H54 (cell line): ENCODE results near the gene NEUROG3.
"Not testable (repeated sequence)": the region's sequence is repeated elsewhere in the genome, so short reads cannot be mapped to it uniquely, and the experiment has no call there.

Experiments
- DNase-seq: peaks from one replicate; pipeline ENCODE4 v3.0.0; 2011; ENCODE audit warnings: low spot score, mixed read lengths; ENCODE audit not compliant: insufficient read length
- FAIRE-seq: peaks from 3 replicates; lab custom pipeline; 2011; peaks lifted over from hg19 to GRCh38; lab: Jason Lieb, UNC
- POLR2A ChIP-seq: IDR thresholded peaks from 2 replicates; pipeline ENCODE4 v1.6.1; 2011; ENCODE audit warnings: low read depth, mild to moderate bottlenecking, low read length

Gene NEUROG3

DNA sequence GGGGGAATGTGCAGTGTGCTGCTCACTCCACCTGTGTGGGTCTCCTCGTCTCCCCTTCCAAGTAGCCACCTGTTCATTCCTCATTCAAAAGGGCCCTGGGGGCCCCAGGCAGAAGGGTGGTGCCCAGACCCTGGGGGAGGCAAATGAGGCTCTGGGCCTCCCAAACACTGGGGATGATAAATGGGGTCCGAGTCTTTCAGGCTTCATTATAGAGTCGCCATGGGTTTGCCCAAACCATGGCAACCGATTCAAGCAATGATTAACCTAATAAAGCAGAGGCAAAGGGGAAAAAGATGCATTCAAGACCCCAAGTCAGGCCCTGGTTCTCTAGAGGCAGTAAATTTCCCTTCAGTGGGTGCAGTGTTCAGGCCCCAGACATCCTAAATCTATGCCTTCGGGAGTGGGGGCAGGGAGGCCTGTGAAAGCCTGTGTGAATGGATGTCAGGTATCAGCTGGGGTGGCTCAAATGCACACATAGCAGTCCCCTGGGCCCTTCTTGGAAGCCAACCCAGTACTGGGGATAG, 10.4 kb downstream of the NEUROG3 start:
- DNase-seq: no peak
- TF ChIP-seq POLR2A: no peak
- no peak for FAIRE-seq

DNA sequence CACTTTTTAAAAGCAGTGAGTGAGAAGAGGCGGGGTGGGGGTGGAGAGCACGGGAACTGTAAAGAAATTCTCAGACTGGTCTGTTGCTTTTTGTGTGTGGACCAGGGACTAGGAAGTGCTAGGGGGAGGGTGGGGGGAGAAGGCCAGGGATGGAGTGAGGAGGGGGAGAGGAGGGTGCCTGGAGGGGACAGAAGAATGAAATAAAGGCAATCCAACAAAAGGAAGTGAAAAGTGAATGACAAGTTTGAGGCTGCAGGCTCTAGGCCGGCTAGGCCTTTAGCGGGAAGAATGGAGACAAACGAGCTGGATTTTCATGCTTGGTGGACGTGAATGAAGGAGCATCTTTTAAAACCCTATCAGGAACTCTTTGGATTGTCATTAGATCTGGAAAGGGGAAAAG, 13.7 kb downstream of the NEUROG3 start:
- TF ChIP-seq POLR2A: no peak
- DNase-seq: no peak
- FAIRE-seq: no peak

DNA sequence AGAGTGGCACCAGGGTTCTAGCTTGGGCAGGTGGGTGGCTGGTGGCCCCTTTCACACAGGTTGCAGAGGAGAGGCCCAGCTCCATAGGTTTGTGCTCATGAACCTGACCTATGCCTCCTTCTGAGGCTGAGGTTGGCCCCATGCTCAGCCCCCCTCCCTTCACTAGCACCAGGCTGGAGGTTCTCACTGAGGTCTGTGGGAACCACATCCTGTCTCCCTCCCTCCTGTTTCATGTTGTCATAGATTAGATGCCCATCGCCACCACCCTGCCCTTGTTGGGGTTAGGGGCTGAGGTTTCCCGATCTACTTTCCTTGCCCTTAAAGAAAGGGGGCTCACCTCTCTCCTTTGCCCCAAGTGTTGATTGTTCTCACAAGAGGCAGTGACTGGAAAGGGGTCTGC, 14.7 kb downstream of the NEUROG3 start:
- no peak for FAIRE-seq
- DNase-seq: no peak
- TF ChIP-seq POLR2A: no peak

DNA sequence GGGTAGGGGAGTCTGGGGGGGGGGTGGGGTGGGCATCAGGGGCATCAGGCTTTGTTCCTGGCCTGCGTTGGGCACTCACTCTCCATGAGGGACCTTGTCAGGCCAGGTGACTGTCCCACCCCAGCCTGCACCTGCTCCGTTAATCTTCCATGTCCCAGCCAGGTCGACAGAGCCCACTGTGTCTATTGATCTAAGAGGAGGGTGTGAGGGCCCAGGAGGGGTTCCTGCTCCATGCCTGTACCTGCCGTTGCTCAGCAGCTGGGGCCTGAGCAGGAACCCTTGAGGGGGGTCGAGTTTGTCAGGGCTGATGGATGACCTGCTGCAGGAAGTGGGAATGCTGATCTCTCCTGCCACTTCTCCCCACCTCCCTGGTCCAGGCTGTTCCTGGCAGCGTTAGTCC, 18.6 kb downstream of the NEUROG3 start:
- FAIRE-seq: no peak
- DNase-seq: no peak
- no peak for TF ChIP-seq POLR2A

DNA sequence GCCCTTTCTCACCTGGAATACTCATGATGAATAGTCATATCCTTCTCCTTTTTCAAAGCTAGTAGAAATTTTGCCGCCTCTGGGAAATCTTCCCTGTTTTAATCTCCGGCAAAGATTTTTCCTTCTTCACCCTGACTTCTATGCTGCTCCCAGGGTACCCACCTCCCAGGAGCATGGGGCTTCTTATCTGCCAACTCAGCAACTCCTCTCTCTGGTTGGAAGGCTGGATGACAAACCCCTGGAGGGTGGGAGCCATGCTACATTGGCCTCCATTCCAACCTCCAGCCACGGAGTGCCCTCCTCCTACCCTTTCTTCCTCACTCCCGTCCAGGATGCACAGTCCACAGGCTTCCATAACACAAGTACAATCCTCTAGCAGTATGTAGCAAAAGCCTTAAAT, 19.9 kb downstream of the NEUROG3 start:
- no peak for TF ChIP-seq POLR2A
- FAIRE-seq (no peak), DNase-seq (no peak)

DNA sequence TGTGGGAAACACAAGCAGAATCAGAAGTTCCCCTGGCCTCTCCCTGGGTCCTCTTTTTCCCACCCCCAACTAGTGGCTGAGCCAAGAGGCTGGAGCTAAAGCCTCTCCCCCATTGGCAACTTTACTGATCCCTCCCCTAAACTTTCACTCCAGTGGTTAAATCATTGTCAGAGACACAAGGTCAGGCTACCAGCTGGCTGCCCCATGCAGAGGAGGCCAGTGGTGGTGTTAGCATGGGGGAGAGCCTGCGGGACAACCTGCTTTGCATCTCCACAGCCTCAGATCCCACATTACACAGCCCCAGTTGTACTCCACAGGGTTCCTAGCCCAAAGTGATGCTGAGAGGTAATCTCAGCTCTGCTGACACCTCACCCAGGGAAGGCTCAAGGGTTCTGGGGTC, 21.0 kb downstream of the NEUROG3 start:
- DNase-seq (no peak), FAIRE-seq (no peak)
- TF ChIP-seq POLR2A: no peak

DNA sequence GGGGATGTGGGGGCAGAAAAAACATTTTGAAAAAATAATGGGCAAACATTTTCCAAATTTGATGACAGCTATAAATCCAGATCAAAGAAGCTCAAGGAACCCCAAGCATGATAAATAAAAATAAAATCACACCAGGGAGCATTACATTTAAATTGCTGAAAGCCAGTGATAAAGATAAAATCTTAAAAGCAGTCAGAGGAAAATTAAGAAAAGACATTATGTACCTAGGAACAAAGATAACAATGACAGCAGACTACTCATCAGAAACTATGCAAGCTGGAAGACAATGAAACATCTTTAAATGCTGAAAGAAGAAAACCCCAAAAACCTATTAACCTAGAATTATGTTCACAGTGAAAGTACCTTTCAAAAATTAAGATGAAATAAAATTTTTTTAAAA, 23.3 kb downstream of the NEUROG3 start:
- FAIRE-seq: no peak
- no peak for DNase-seq
- TF ChIP-seq POLR2A: no peak

DNA sequence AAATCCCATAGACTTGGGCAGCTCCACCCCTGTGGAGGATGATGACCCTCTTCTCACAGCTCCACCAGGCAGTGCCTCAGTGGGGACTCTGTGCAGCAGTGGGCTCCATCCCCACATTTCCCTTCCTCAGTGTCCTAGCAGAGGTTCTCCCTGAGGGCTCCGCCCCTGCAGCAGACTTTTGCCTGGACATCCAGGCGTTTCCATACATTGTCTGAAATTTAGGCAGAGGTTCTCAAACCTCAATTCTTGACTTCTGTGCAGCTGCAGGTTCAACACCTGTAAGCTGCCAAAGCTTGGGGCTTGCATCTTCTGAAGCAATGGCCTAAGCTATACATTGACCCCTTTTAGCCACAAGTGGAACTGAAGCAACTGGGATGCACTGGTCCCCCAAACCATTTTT, 31.8 kb downstream of the NEUROG3 start:
- DNase-seq (no peak), FAIRE-seq (no peak)
- no peak for TF ChIP-seq POLR2A

DNA sequence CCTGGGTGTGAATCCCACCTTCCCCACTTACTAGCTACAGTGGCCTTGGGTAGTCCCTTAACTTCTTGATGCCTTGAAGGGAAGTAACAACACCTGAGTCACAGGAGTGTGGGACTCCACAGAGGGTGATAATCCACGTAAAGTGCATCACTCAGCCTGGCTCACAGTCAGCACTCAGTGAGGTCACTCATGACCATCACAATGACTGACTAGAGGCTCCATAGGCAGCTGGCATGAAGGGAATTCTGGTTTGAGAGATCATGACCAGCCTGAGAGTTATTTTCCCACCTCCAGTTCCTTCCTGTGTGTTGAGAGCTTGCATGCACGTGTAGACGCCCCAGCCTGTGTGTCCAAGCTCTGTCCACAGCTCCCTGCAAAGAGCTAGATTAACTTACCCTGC, 34.8 kb downstream of the NEUROG3 start:
- FAIRE-seq (no peak), DNase-seq (no peak)
- no peak for TF ChIP-seq POLR2A

DNA sequence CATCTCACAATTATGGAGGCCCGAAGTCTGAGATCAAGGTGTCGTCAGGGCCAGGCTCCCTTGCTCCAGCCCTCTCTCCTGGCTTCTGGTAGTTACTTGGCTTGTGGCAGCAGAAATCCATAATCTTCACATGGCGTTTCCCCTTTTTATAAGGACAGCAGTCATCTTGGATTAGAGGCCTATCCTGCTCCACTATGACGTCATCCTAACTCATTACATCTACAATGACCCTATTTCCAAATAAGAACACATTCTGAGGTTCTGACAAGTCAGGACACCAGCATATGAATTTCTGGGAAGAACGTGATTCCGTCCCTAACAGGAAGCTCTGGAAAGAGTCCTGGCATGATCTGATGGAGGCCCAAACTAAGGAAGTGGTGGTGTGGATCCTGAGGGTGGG, 35.8 kb downstream of the NEUROG3 start:
- FAIRE-seq (no peak), DNase-seq (no peak)
- no peak for TF ChIP-seq POLR2A

DNA sequence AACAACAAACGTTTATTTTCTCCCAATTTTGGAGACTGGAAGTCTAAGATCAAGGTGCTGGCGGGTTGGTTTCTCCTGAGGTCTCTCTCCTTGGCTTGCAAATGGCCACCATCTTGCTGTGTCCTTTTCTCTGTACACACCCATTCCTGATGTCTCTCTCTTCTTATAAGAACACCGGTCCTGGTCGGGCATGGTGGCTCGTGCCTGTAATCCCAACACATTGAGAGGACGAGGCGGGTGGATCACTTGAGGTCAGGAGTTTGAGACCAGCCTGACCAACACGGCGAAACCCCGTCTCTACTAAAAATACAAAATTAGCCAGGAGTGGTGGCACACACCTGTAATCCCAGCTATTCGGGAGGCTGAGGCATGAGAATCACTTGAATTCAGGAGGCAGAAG, 36.7 kb downstream of the NEUROG3 start:
- not testable (repeated sequence) for FAIRE-seq

DNA sequence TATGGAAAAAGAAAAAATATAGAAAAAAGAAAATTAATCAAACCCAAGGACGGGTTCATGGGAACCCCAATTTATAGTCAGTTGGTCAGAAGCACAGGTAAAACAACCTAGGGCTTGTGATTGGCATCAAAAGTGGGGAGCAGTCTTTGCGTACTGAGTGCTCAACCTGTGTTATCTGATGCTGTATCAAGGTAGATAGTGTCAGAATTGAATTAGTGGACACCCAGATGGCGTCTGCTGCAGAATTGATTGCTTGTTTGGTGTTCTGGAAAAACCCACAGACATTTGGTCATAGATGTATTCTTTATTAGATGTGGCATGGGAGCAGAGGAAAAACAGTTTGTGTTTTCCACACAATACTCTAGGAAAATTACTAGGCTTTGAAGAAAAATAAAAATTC, 39.6 kb downstream of the NEUROG3 start:
- DNase-seq: no peak
- no peak for FAIRE-seq
- TF ChIP-seq POLR2A: no peak

More for the DNA sequence above, 36.7 kb downstream of the NEUROG3 start:
- DNase-seq: not testable (repeated sequence)

DNA sequence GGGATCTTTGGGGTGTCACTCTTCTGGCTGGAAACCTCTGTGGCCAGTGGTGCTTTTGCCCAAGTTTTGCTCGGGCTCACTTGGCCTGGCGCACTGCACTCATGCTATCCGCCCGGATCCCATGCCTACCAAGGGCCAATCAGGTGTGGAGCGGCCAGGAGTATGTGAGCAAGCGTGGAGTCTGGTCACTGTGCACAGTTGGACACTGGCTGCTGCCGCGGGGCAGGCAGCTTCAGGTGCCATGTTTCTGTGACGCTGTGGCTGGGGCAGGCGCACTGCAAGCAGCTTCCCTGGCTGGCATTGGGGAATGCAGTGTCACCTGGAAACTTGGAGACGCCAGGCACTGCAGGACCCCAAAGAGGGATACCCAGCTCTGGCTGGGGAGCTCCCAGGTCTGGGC, 45.3 kb downstream of the NEUROG3 start:
- DNase-seq (no peak), FAIRE-seq (no peak)
- no peak for TF ChIP-seq POLR2A
